ENCODE data around the gene GGCX. TPM values are rescaled to one million over a fixed set of nuclear protein-coding genes. Genes with fewer than 3 reads are reported as not detected.

Gene GGCX
- total and polyA plus RNA-seq, 2 of the 13 experiments (the other 11 are each of a cell fraction or from before 2014, with no cell fraction given): 72.5 to 103 TPM

DNA sequence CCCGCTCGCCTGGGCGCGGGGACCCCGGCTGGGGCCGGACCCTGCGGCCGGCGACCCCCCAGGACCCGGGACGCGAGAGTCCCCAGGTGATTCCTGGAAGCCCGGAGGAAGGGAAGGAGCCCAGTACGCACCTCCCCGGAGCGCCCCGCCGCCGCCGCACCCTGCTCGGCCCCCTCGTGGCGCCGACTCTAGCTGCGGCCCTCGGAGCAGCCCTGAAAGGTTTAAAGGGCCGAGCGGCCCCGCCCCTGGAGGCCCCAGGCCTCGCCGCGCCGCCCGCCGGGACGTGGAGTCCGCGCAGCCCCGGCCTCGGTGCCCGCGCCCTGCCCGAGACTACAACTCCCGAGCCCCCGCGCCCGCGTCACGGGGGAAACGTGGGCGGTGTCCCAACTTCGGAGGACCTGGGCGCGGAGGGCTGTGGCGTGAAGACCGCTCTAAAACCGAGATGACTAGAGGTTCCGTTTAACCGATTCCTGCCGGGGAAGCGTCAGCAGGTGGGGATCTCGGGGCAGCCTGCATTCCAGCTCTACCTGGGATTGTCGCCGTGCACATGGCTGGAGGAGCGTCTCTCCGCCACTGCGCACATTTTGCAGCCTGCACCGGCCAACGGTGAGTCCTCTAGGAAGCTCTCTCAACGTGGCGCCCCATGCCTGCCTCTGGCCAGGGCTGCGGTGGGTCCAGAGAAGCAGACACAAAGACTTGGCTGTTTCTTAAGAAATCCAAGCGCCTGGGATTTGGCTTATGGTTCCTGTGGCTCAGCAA lies 41.4 kb upstream of the GGCX start, which contains the start of gene TMEM150A (continued):
- TF ChIP-seq ZNF577 (CRISPR knock-in tag; IDR thresholded peaks at IDR 0.05; ENCODE audit: borderline replicate concordance, low read depth) (no peak), FIP1L1 (IDR thresholded peaks at IDR 0.05; ENCODE audit: borderline replicate concordance, insufficient read depth, low read depth, low read length) (no peak), ZNF12 (CRISPR knock-in tag; IDR thresholded peaks at IDR 0.05) (no peak), ZNF746 (CRISPR knock-in tag; IDR thresholded peaks at IDR 0.05) (peak; percentile 55; the same call in 1 of the 2 replicates), U2AF2 (IDR thresholded peaks at IDR 0.05; ENCODE audit: low read depth, low read length) (no peak), SMARCE1 (IDR thresholded peaks at IDR 0.05; ENCODE audit: borderline replicate concordance) (no peak), HMG20B (CRISPR knock-in tag; conservative IDR thresholded peaks at IDR 0.05) (no peak), ZNF773 (CRISPR knock-in tag; IDR thresholded peaks at IDR 0.05; ENCODE audit: borderline replicate concordance) (no peak), GTF2F1 (IDR thresholded peaks at IDR 0.05; ENCODE audit: low read length) (no peak), ZNF567 (CRISPR knock-in tag; IDR thresholded peaks at IDR 0.05; ENCODE audit: borderline replicate concordance) (peak; percentile 51; the same call in 1 of the 2 replicates), SP1 (IDR thresholded peaks at IDR 0.05) (no peak), SP1 (CRISPR knock-in tag; IDR thresholded peaks at IDR 0.05) (peak; percentile 59; the same call in 1 of the 2 replicates), ZNF3 (CRISPR knock-in tag; IDR thresholded peaks at IDR 0.05) (no peak), ONECUT2 (CRISPR knock-in tag; IDR thresholded peaks at IDR 0.05) (no peak)
- TF ChIP-seq, protein P1, sequence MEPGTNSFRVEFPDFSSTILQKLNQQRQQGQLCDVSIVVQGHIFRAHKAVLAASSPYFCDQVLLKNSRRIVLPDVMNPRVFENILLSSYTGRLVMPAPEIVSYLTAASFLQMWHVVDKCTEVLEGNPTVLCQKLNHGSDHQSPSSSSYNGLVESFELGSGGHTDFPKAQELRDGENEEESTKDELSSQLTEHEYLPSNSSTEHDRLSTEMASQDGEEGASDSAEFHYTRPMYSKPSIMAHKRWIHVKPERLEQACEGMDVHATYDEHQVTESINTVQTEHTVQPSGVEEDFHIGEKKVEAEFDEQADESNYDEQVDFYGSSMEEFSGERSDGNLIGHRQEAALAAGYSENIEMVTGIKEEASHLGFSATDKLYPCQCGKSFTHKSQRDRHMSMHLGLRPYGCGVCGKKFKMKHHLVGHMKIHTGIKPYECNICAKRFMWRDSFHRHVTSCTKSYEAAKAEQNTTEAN (CRISPR knock-in tag; conservative IDR thresholded peaks at IDR 0.05): no peak
- TF ChIP-seq, protein P2, sequence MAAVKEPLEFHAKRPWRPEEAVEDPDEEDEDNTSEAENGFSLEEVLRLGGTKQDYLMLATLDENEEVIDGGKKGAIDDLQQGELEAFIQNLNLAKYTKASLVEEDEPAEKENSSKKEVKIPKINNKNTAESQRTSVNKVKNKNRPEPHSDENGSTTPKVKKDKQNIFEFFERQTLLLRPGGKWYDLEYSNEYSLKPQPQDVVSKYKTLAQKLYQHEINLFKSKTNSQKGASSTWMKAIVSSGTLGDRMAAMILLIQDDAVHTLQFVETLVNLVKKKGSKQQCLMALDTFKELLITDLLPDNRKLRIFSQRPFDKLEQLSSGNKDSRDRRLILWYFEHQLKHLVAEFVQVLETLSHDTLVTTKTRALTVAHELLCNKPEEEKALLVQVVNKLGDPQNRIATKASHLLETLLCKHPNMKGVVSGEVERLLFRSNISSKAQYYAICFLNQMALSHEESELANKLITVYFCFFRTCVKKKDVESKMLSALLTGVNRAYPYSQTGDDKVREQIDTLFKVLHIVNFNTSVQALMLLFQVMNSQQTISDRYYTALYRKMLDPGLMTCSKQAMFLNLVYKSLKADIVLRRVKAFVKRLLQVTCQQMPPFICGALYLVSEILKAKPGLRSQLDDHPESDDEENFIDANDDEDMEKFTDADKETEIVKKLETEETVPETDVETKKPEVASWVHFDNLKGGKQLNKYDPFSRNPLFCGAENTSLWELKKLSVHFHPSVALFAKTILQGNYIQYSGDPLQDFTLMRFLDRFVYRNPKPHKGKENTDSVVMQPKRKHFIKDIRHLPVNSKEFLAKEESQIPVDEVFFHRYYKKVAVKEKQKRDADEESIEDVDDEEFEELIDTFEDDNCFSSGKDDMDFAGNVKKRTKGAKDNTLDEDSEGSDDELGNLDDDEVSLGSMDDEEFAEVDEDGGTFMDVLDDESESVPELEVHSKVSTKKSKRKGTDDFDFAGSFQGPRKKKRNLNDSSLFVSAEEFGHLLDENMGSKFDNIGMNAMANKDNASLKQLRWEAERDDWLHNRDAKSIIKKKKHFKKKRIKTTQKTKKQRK (IDR thresholded peaks at IDR 0.05; ENCODE audit: low read length): no peak
- TF ChIP-seq, protein P3, sequence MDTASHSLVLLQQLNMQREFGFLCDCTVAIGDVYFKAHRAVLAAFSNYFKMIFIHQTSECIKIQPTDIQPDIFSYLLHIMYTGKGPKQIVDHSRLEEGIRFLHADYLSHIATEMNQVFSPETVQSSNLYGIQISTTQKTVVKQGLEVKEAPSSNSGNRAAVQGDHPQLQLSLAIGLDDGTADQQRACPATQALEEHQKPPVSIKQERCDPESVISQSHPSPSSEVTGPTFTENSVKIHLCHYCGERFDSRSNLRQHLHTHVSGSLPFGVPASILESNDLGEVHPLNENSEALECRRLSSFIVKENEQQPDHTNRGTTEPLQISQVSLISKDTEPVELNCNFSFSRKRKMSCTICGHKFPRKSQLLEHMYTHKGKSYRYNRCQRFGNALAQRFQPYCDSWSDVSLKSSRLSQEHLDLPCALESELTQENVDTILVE (CRISPR knock-in tag; IDR thresholded peaks at IDR 0.05): peak; percentile 36; the same call in 1 of the 2 replicates
- TF ChIP-seq, protein P4, sequence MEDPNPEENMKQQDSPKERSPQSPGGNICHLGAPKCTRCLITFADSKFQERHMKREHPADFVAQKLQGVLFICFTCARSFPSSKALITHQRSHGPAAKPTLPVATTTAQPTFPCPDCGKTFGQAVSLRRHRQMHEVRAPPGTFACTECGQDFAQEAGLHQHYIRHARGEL (CRISPR knock-in tag; IDR thresholded peaks at IDR 0.05): peak; percentile 80; the same call in 1 of the 2 replicates
- TF ChIP-seq, protein P5, sequence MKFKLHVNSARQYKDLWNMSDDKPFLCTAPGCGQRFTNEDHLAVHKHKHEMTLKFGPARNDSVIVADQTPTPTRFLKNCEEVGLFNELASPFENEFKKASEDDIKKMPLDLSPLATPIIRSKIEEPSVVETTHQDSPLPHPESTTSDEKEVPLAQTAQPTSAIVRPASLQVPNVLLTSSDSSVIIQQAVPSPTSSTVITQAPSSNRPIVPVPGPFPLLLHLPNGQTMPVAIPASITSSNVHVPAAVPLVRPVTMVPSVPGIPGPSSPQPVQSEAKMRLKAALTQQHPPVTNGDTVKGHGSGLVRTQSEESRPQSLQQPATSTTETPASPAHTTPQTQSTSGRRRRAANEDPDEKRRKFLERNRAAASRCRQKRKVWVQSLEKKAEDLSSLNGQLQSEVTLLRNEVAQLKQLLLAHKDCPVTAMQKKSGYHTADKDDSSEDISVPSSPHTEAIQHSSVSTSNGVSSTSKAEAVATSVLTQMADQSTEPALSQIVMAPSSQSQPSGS (CRISPR knock-in tag; IDR thresholded peaks at IDR 0.05): peak; percentile 48
- TF ChIP-seq, protein P6, sequence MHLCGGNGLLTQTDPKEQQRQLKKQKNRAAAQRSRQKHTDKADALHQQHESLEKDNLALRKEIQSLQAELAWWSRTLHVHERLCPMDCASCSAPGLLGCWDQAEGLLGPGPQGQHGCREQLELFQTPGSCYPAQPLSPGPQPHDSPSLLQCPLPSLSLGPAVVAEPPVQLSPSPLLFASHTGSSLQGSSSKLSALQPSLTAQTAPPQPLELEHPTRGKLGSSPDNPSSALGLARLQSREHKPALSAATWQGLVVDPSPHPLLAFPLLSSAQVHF (CRISPR knock-in tag; IDR thresholded peaks at IDR 0.05): no peak

Measured in HepG2 (cell line).